HL-60 (cell line): Measurements from ENCODE around the gene FZR1.

Experiments
- CTCF ChIP-seq: IDR thresholded peaks from one replicate; pipeline ENCODE4 v1.5.1; 2011; ENCODE audit warnings: low read length, control low read depth, inconsistent platforms; ENCODE audit not compliant: insufficient read depth
- POLR2AphosphoS5 ChIP-seq: IDR thresholded peaks from 2 replicates; pipeline ENCODE4 v1.6.1; 2012; ENCODE audit warnings: low read depth
- REST ChIP-seq: IDR thresholded peaks from 2 replicates; pipeline ENCODE4 v1.6.1; 2012; ENCODE audit warnings: low read depth; ENCODE audit not compliant: insufficient replicate concordance

GRCh38 chr19:3476830-3477229 is 29.3 kb upstream of the FZR1 start:
- TF ChIP-seq CTCF: no peak
- TF ChIP-seq POLR2AphosphoS5: no peak
- TF ChIP-seq REST: no peak
